ENCODE measurements around the gene ACCS. TPM values are rescaled to one million over a fixed set of nuclear protein-coding genes. Genes with fewer than 3 reads are reported as not detected.

The ACCS gene
- total RNA-seq, 1 donor: 21.0 TPM

DNA sequence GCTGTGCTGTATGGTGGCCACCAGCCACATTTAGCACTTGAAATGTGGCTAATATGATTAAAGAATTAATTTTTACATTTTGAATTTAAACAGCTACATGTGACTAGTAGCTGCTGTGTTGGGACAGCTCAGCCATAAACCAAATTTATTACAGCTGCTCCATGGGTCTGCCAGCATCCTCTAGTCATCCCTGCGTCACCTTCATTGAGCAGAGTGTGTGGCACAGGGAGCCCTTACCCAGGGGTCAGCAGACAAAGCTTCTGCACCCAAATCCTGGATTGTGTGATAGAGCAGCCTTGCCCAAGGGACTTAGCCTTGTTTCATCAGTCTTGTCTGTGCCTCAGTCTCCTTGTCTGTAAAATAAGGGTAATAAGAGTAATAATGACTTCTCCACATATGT lies 37.7 kb upstream of the ACCS start:
- DNase-seq (ENCODE audit: insufficient read length, low spot score, missing footprints): no peak

DNA sequence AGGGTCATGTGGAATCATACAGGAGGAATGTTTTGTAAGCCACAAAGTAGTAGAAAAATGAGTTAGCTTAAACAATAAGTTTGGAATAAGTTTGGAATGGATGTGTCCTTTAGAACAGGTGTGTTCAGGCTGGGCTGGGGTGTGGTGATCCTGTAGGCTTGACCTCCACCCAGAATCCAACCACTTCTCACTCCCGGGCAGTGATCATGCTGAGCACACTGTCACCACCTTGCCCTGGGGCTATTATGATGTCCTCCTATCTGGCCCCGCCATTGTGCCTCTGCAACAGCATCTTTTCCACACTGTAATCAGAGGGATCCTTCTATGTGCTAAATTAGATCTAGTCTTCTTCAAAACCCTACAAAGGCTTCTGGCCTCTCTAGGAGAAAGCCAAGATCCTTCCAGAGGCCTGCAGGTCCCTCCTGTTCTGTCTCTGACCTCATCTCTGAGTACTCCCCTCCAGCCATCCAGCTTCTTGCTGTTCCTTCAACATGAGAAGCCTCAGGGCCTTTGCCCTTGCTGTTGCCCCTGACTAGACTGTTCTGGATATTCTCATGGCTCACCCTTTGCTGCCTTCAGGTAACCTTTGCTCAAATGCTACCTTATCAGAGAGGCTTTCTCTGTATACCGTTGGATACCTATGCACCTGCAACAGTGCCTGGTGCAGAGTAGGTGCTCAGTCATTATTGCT lies 37.1 kb upstream of the ACCS start:
- Histone ChIP-seq H3K4me2 (ENCODE audit: insufficient read depth, low read length) (no peak overlapping the region), H3K27ac (ENCODE audit: low read depth, low read length) (no peak overlapping the region), H3K4me3 (ENCODE audit: insufficient read depth, low read length) (no peak overlapping the region), H3K9me3 (ENCODE audit: low read depth, low read length) (no peaks in the 10 kb centered on the region), H3K27me3 (ENCODE audit: insufficient read depth, low read length) (no peaks in the 10 kb centered on the region), H3K36me3 (ENCODE audit: insufficient read depth, low read length) (no peaks in the 10 kb centered on the region), H3K4me1 (ENCODE audit: insufficient read depth, low read length) (peaks cover 37% of the 10 kb centered on the region), H3K79me2 (ENCODE audit: insufficient read depth, low read length) (no peaks in the 10 kb centered on the region), H4K20me1 (ENCODE audit: insufficient read depth, low read length) (no peaks in the 10 kb centered on the region), H2AFZ (ENCODE audit: low read length) (no peak overlapping the region)
- no peak for DNase-seq (ENCODE audit: insufficient read length, low spot score, missing footprints)
- no peak for TF ChIP-seq CTCF (IDR thresholded peaks at IDR 0.05; ENCODE audit: extremely low read depth, low read depth, low read length)

More for the DNA sequence above, 37.7 kb upstream of the ACCS start:
- Histone ChIP-seq H2AFZ (ENCODE audit: low read length) (no peak overlapping the region), H3K4me3 (ENCODE audit: insufficient read depth, low read length) (no peak overlapping the region), H3K27me3 (ENCODE audit: insufficient read depth, low read length) (no peaks in the 10 kb centered on the region), H3K36me3 (ENCODE audit: insufficient read depth, low read length) (no peaks in the 10 kb centered on the region), H3K4me2 (ENCODE audit: insufficient read depth, low read length) (no peak overlapping the region), H3K27ac (ENCODE audit: low read depth, low read length) (no peak overlapping the region), H3K4me1 (ENCODE audit: insufficient read depth, low read length) (peaks cover 36% of the 10 kb centered on the region), H3K79me2 (ENCODE audit: insufficient read depth, low read length) (no peaks in the 10 kb centered on the region), H4K20me1 (ENCODE audit: insufficient read depth, low read length) (no peaks in the 10 kb centered on the region), H3K9me3 (ENCODE audit: low read depth, low read length) (no peaks in the 10 kb centered on the region)
- TF ChIP-seq CTCF (IDR thresholded peaks at IDR 0.05; ENCODE audit: extremely low read depth, low read depth, low read length): no peak

- Histone ChIP-seq H3K27me3 (ENCODE audit: insufficient read depth, low read length) (no peaks in the 10 kb centered on the region), H3K4me1 (ENCODE audit: insufficient read depth, low read length) (peaks cover 37% of the 10 kb centered on the region), H3K36me3 (ENCODE audit: insufficient read depth, low read length) (no peaks in the 10 kb centered on the region), H3K4me3 (ENCODE audit: insufficient read depth, low read length) (no peak overlapping the region), H2AFZ (ENCODE audit: low read length) (no peak overlapping the region), H3K27ac (ENCODE audit: low read depth, low read length) (peak overlapping the region; percentile 93), H3K4me2 (ENCODE audit: insufficient read depth, low read length) (no peak overlapping the region), H4K20me1 (ENCODE audit: insufficient read depth, low read length) (no peaks in the 10 kb centered on the region), H3K79me2 (ENCODE audit: insufficient read depth, low read length) (no peaks in the 10 kb centered on the region), H3K9me3 (ENCODE audit: low read depth, low read length) (no peaks in the 10 kb centered on the region)
- TF ChIP-seq CTCF (IDR thresholded peaks at IDR 0.05; ENCODE audit: extremely low read depth, low read depth, low read length): no peak
- no peak for DNase-seq (ENCODE audit: insufficient read length, low spot score, missing footprints)
These were observed 36.6 kb upstream of the ACCS start for GRCh38 chr11:44029507-44029845.

DNA sequence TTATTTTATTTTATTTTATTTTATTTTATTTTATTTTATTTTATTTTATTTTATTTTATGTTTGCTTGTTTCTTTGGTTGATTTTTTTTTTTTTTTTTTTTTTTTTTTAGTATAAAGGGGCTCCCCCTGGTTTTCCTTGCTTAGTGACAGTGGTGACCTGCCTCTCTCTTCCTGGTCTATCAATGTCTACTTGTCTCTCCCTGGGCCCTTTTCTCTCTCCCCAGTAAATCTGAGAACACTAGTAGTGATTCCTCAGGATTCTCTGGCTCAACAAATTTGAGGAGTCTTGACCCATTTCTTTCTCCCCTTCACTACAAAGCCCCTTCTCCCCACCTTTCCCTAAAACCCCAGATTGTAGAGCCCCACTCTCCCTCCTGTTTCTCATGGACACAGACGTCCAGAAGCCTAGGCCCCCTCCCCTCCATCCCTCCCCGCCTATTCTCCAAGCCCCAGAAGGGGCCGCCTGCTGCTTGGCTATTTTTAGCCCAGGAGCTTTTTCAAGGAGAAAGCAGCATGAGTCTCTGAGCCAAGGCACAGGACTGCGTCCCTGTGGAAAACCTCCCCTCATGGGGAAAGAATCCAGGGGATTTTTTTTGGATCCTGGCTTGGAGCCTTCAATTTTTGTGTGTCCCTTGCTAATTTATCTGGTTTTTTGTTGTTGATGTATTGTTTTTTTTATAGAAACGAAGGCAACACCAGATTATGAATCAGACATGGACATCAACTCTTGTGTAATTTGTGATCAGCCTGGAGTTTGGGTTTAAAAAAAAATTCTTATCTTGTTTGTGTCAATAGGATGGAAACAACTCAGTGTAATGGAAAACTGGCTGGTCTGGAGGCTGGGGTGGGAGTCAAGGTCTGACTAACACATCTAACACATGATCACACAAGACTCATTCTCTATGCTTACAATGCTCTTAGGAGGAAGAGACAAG lies 35.8 kb upstream of the ACCS start:
- Histone ChIP-seq H3K36me3 (ENCODE audit: insufficient read depth, low read length) (no peaks in the 10 kb centered on the region), H3K27ac (ENCODE audit: low read depth, low read length) (peak overlapping the region; percentile 93), H3K79me2 (ENCODE audit: insufficient read depth, low read length) (no peaks in the 10 kb centered on the region), H3K27me3 (ENCODE audit: insufficient read depth, low read length) (no peaks in the 10 kb centered on the region), H3K4me1 (ENCODE audit: insufficient read depth, low read length) (peaks cover 37% of the 10 kb centered on the region), H3K4me2 (ENCODE audit: insufficient read depth, low read length) (peak overlapping the region; percentile 57), H3K4me3 (ENCODE audit: insufficient read depth, low read length) (no peak overlapping the region), H2AFZ (ENCODE audit: low read length) (no peak overlapping the region), H4K20me1 (ENCODE audit: insufficient read depth, low read length) (no peaks in the 10 kb centered on the region), H3K9me3 (ENCODE audit: low read depth, low read length) (no peaks in the 10 kb centered on the region)
- DNase-seq (ENCODE audit: insufficient read length, low spot score, missing footprints): peak; percentile 55
- TF ChIP-seq CTCF (IDR thresholded peaks at IDR 0.05; ENCODE audit: extremely low read depth, low read depth, low read length): no peak
